NB4 (cell line): ENCODE results near the gene SLCO2B1.

Experiments
- CTCF ChIP-seq: IDR thresholded peaks from one replicate; pipeline ENCODE4 v1.5.1; 2012; ENCODE audit warnings: low read depth, low read length
- POLR2A ChIP-seq: IDR thresholded peaks from 2 replicates; pipeline ENCODE4 v1.6.1; 2011; ENCODE audit warnings: mild to moderate bottlenecking; ENCODE audit not compliant: insufficient read length; ENCODE audit errors: extremely low read depth

GRCh38 chr11:75238595-75239440 is 87.9 kb downstream of the SLCO2B1 start:
- TF ChIP-seq CTCF, result no peak
- TF ChIP-seq POLR2A, result no peak
